ENCODE results near the gene FGFR3.

DNA sequence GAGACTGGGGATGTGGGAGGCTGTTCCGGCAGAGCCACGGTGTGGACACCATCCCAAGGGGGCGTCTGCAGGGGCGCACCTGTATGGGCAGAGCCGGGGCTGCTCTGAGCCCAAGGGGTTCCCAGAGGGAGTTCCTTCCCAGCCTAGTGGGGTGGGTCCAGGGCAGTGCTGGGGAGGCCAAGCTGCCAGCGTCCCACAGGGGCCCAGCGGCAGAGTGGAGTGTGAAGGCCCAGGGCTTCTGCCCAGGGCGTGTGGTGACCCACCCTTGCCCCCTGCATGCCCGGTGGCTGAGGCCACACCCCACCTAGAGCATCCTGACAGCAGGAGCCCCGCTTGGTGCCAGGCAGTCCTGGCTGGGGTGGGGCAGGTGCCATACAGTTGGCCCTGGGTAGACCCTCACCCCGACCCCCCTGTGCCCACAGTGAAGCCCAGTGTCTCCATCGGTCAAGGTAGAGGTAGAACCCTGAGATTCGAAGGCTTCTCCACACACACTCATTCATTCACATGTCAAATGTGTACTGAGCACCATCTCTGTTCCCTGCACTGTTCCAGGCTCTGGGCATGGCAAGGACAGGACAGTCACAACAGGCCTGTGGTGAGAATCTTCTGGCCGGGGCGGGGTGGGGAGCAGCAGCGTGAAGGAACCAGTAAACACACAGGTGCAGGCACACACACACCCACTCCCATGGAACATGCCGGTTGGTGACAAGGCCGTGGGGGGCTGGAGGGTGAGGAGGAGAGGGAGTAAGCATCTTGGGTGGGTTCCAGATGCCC lies 42.5 kb upstream of the FGFR3 start:
- TF ChIP-seq, protein P1, sequence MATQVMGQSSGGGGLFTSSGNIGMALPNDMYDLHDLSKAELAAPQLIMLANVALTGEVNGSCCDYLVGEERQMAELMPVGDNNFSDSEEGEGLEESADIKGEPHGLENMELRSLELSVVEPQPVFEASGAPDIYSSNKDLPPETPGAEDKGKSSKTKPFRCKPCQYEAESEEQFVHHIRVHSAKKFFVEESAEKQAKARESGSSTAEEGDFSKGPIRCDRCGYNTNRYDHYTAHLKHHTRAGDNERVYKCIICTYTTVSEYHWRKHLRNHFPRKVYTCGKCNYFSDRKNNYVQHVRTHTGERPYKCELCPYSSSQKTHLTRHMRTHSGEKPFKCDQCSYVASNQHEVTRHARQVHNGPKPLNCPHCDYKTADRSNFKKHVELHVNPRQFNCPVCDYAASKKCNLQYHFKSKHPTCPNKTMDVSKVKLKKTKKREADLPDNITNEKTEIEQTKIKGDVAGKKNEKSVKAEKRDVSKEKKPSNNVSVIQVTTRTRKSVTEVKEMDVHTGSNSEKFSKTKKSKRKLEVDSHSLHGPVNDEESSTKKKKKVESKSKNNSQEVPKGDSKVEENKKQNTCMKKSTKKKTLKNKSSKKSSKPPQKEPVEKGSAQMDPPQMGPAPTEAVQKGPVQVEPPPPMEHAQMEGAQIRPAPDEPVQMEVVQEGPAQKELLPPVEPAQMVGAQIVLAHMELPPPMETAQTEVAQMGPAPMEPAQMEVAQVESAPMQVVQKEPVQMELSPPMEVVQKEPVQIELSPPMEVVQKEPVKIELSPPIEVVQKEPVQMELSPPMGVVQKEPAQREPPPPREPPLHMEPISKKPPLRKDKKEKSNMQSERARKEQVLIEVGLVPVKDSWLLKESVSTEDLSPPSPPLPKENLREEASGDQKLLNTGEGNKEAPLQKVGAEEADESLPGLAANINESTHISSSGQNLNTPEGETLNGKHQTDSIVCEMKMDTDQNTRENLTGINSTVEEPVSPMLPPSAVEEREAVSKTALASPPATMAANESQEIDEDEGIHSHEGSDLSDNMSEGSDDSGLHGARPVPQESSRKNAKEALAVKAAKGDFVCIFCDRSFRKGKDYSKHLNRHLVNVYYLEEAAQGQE (IDR thresholded peaks at IDR 0.05; ENCODE audit: insufficient read depth in 1 of 2, low read depth in 2 of 2, low read length in 2 of 2): no peak
- TF ChIP-seq TAF1 (IDR thresholded peaks at IDR 0.05; ENCODE audit: borderline replicate concordance, insufficient read depth, low read length): no peak
- TF ChIP-seq POLR2AphosphoS5 (IDR thresholded peaks at IDR 0.05; ENCODE audit: low read depth, low read length): no peak
- TF ChIP-seq SIN3A (IDR thresholded peaks at IDR 0.05; ENCODE audit: borderline replicate concordance, insufficient read depth, low read length): no peak

All from PFSK-1 (cell line).